DOHH2 (cell line): ENCODE results near the gene ZC3H6.

Experiments used
- H3F3A ChIP-seq: fragments of 200-600 bp; sonication (generic), shearing (Covaris generic); 2 replicates; pipeline ENCODE4 v1.6.0; 2016; ENCODE audit warnings: antibody characterized with exemption, mild to moderate bottlenecking; ENCODE audit not compliant: control insufficient read depth, insufficient read depth
- H3K27ac ChIP-seq: fragments of 200-600 bp; sonication (generic); 2 replicates; pipeline ENCODE4 v1.5.1; 2014; ENCODE audit warnings: low read depth, mild to moderate bottlenecking, low read length, moderate library complexity
- H3K27me3 ChIP-seq: fragments of 200-600 bp; sonication (generic); 2 replicates; pipeline ENCODE4 v1.6.1; 2014; ENCODE audit warnings: mild to moderate bottlenecking, low read length, mixed read lengths; ENCODE audit not compliant: control insufficient read depth
- H3K36me3 ChIP-seq: fragments of 200-600 bp; sonication (generic); 2 replicates; pipeline ENCODE4 v1.6.1; 2014; ENCODE audit warnings: mild to moderate bottlenecking, low read length, moderate library complexity, mixed read lengths; ENCODE audit not compliant: control insufficient read depth
- H3K4me1 ChIP-seq: fragments of 200-600 bp; sonication (generic); 2 replicates; pipeline ENCODE4 v1.6.1; 2014; ENCODE audit warnings: mild to moderate bottlenecking, low read length, mixed read lengths; ENCODE audit not compliant: control insufficient read depth
- H3K4me2 ChIP-seq: fragments of 200-600 bp; sonication (generic); 2 replicates; pipeline ENCODE4 v1.6.0; 2014; ENCODE audit warnings: mild to moderate bottlenecking, low read length, moderate library complexity
- H3K4me3 ChIP-seq: fragments of 200-600 bp; sonication (generic); 2 replicates; pipeline ENCODE4 v1.5.1; 2014; ENCODE audit warnings: mild to moderate bottlenecking, low read length, mixed read lengths
- H3K79me2 ChIP-seq: fragments of 200-600 bp; sonication (generic); 2 replicates; pipeline ENCODE4 v1.6.1; 2014; ENCODE audit warnings: mild to moderate bottlenecking, low read length, mixed read lengths; ENCODE audit not compliant: control insufficient read depth
- H3K9me2 ChIP-seq: fragments of 200-600 bp; sonication (generic); replicated peaks from 2 replicates; pipeline ENCODE4 v1.6.1; 2014; ENCODE audit warnings: mild to moderate bottlenecking, low read length, mixed read lengths; ENCODE audit not compliant: control insufficient read depth
- H3K9me3 ChIP-seq: fragments of 200-600 bp; sonication (generic); 2 replicates; pipeline ENCODE4 v1.6.1; 2014; ENCODE audit warnings: antibody characterized with exemption, low read length, mixed read lengths; ENCODE audit not compliant: control insufficient read depth, insufficient read depth
- H4K20me1 ChIP-seq: fragments of 200-600 bp; sonication (generic); 2 replicates; pipeline ENCODE4 v1.6.0; 2014; ENCODE audit warnings: low read depth, mild to moderate bottlenecking, antibody characterized with exemption, low read length, moderate library complexity; ENCODE audit not compliant: control insufficient read depth, insufficient read depth
- CTCF ChIP-seq: fragments of 200-600 bp; sonication (generic); IDR thresholded peaks from one replicate; pipeline ENCODE4 v1.5.1; 2014; ENCODE audit warnings: antibody characterized with exemption, mild to moderate bottlenecking, low read depth, low read length; ENCODE audit not compliant: poor library complexity, severe bottlenecking
- EZH2phosphoT487 ChIP-seq: fragments of 200-600 bp; sonication (generic); IDR thresholded peaks from 2 replicates; pipeline ENCODE4 v1.6.1; 2017; ENCODE audit warnings: borderline replicate concordance, mild to moderate bottlenecking, antibody characterized with exemption, low read length, moderate library complexity, mixed read lengths

ZC3H6 gene

DNA sequence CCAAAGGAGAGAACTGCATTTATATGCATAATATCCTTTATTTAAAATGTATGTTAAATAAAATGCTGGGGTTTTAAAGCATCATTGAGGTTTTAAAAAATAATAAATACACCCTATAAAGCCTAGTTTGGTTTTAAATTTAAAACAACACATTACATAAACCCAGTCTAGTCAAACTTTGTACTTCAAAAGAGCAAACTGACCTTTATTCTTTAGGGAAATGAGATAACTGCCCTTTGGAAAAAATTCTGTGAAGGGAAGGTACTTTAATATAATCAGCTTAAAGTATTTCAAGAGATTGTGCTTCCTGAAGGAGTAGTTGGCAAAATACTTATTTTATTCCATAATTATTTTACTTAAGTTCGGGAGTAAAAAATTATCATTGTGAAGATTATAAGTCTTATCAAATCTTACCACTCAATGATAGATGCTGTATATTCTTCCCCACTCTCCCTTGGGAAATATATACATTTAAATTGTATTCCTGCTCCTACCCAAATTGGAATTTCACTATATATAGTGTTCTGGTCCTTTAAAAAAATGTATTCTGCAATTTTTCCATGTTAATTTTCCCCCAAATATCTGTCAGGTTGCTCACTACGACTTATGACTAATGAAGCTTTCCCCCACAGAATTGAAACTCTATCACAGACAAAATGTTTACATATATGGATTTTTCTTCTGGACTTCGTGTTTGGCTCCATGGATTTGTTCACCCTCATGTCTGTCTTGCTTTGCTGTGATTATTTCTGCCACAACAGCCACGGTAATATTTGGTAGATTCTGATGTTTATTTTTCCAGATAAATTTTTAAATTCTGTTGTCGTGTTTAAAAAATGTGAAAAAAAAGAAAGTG lies 42.1 kb downstream of the ZC3H6 start:
- no peak for TF ChIP-seq EZH2phosphoT487
- Histone ChIP-seq H3K4me2 (no peak overlapping the region), H3K36me3 (no peaks in the 10 kb centered on the region), H3K79me2 (no peaks in the 10 kb centered on the region), H3K27ac (no peak overlapping the region), H3K9me2 (no peaks in the 10 kb centered on the region), H3K9me3 (no peaks in the 10 kb centered on the region), H3K4me3 (no peak overlapping the region), H3F3A (no peaks in the 10 kb centered on the region), H3K27me3 (no peaks in the 10 kb centered on the region), H3K4me1 (no peaks in the 10 kb centered on the region), H4K20me1 (no peaks in the 10 kb centered on the region)

GRCh38 chr2:112318515-112318914 lies 43.1 kb downstream of the ZC3H6 start:
- H3K27me3 ChIP-seq, result no peaks in the 10 kb centered on the region
- no peaks in the 10 kb centered on the region for H3K9me2 ChIP-seq
- no peak overlapping the region for H3K4me3 ChIP-seq
- H3K27ac ChIP-seq, result no peak overlapping the region
- H3F3A ChIP-seq, result no peaks in the 10 kb centered on the region
- no peaks in the 10 kb centered on the region for H3K4me1 ChIP-seq
- TF ChIP-seq CTCF, result no peak
- no peak for TF ChIP-seq EZH2phosphoT487
- no peaks in the 10 kb centered on the region for H3K9me3 ChIP-seq
- H3K4me2 ChIP-seq, result no peak overlapping the region
- no peaks in the 10 kb centered on the region for H4K20me1 ChIP-seq
- no peaks in the 10 kb centered on the region for H3K79me2 ChIP-seq
- no peaks in the 10 kb centered on the region for H3K36me3 ChIP-seq

- Histone ChIP-seq H3K9me3 (no peaks in the 10 kb centered on the region), H4K20me1 (no peaks in the 10 kb centered on the region), H3K27me3 (no peaks in the 10 kb centered on the region), H3K4me1 (no peaks in the 10 kb centered on the region), H3K27ac (no peak overlapping the region), H3K36me3 (no peaks in the 10 kb centered on the region), H3K4me2 (no peak overlapping the region), H3K79me2 (no peaks in the 10 kb centered on the region), H3K9me2 (no peaks in the 10 kb centered on the region), H3K4me3 (no peak overlapping the region), H3F3A (no peaks in the 10 kb centered on the region)
- TF ChIP-seq CTCF (no peak), EZH2phosphoT487 (no peak)
Measured at GRCh38 chr2:112321375-112322320, 46.3 kb downstream of the ZC3H6 start.

GRCh38 chr2:112322919-112323318 lies 47.5 kb downstream of the ZC3H6 start:
- Histone ChIP-seq H3K27me3 (no peaks in the 10 kb centered on the region), H3K9me2 (no peaks in the 10 kb centered on the region), H4K20me1 (no peaks in the 10 kb centered on the region), H3F3A (no peaks in the 10 kb centered on the region), H3K9me3 (no peaks in the 10 kb centered on the region), H3K36me3 (no peaks in the 10 kb centered on the region), H3K4me3 (no peak overlapping the region), H3K27ac (no peak overlapping the region), H3K4me2 (no peak overlapping the region), H3K4me1 (no peaks in the 10 kb centered on the region), H3K79me2 (no peaks in the 10 kb centered on the region)
- no peak for TF ChIP-seq EZH2phosphoT487
- TF ChIP-seq CTCF, result no peak
